SK-MEL-5 (cell line): ENCODE data around the gene PPP3CA. TPM values are rescaled to one million over a fixed set of nuclear protein-coding genes. Genes with fewer than 3 reads are reported as not detected.

Experiments used
- DNase-seq: peaks from one replicate; pipeline ENCODE4 v3.0.0-alpha.2; 2016; ENCODE audit warnings: low read depth, low spot score
- in situ Hi-C: cut with HindIII; loops from 2 replicates; pipeline ENCODE4 v1.10.0; 2016; ENCODE audit warnings: low sequenced_read_pairs, high pct_unique_total_duplicates, low pct_unique_long_range_greater_than_20kb
- total RNA-seq: library from RNA; depleted of rRNA; stranded (reverse); fragments of >200 nt; shearing (Covaris generic); gene quantifications from 2 replicates; pipeline ENCODE4 v1.2.3, GENCODE V29; 2014

The PPP3CA gene
- total RNA-seq, 1 experiment from 2014 or later: 9.7 TPM

DNA sequence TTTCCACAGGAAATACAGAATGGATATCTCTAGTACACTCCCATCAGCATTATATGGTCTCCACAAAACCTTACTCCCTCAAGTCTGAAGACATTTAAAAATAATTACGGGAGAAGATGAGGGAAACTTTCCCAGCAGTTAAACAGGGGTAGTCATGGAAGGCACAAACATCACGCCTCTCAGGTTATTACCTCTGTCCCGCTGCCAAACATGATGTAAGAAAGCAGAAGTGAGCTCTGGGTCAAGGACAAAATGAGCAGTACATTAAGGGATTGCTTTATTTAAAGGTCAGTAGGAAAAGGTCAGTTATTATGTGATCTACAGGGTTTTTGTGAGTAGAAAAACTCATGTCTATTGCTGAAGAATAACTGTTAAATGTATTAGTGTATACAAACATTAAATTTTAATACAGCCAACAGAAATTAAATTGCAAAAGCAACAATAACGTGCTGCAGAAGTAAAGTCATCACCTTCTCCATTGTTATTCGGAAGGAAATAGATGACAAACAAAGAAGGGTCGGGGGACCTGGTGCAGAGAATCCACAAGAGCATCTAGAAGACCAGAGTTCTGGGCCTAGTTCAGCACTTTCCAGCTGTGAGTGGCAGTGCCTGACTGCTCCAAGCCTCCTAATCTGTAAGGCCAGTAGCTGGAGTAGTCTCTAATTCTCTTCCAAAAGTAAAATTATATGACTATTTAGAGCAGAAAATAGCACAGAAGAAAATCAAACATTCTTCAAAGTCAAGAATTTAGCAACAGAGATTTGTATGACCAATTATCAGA is 171.2 kb downstream of the PPP3CA start:
- no peak for DNase-seq
- in situ Hi-C loops: no loop called here

DNA sequence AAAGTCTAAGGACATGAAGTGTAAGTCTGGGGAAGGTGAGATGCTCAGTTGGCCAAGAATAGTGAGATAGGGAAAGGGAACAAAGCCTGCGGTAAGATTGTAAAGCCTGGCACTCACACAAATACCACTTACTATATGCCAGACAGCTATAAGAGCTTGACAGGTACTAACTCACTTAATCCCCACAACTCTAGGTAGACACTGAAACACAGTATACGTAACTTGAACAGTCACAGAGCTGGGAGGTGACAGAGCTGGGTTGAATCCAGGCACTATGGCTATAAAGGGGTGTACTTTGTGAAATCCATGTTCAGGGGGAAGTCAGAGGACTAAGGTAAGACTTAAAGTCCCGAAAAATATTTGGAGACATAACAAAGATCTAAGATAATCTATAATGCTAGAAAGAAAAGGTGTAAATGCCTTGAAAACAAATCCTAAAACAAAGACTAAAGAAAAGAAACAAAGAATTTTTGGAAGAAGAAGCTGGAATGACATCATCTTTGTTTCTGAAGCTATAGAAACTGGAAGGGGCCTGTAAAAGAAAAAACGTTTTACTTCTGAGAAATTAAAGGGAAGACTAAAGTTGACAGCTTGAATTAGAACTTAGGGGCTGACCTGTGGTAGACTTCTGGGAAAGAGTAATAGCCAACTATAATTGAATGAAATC is 172.5 kb downstream of the PPP3CA start:
- DNase-seq: no peak
- in situ Hi-C loops: no loop called here

DNA sequence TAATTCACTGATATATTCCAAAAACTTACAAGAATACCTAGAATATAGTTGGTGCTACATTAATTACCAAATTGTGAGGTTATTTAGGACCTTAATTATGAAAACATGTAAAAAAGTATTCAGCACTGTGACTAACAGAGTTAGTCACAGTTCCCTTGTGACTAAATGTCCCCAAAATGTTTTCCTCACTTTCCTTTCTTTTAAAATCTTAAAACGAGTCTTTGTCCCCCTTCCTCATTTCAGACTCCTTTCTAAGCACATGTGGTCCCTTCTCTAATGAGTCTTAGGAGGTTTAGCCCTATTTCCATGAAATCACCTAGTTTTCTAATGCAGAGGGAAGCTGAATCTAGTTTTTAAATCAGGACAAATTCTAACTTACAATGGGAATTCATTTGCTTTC is 175.0 kb downstream of the PPP3CA start:
- in situ Hi-C loops: no loop called here
- DNase-seq: no peak

DNA sequence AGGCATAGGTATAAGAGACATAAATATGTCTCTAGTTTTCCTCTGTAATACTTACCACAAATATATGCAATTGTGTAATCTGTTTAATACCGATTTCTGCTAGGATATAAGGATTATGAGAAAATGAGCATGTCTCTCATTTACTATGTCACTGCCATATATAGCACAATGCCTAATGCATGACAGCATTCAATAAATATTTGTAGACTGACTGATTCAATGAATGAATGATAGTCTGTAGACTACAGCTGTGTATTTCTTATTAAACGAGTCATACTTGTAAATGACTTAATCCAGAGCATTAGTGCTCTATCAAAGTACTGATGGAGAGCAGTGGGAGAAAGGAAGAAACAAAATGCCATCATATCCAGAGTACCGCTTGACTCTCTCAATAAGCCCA is 175.6 kb downstream of the PPP3CA start:
- no peak for DNase-seq
- in situ Hi-C loops: no loop called here

DNA sequence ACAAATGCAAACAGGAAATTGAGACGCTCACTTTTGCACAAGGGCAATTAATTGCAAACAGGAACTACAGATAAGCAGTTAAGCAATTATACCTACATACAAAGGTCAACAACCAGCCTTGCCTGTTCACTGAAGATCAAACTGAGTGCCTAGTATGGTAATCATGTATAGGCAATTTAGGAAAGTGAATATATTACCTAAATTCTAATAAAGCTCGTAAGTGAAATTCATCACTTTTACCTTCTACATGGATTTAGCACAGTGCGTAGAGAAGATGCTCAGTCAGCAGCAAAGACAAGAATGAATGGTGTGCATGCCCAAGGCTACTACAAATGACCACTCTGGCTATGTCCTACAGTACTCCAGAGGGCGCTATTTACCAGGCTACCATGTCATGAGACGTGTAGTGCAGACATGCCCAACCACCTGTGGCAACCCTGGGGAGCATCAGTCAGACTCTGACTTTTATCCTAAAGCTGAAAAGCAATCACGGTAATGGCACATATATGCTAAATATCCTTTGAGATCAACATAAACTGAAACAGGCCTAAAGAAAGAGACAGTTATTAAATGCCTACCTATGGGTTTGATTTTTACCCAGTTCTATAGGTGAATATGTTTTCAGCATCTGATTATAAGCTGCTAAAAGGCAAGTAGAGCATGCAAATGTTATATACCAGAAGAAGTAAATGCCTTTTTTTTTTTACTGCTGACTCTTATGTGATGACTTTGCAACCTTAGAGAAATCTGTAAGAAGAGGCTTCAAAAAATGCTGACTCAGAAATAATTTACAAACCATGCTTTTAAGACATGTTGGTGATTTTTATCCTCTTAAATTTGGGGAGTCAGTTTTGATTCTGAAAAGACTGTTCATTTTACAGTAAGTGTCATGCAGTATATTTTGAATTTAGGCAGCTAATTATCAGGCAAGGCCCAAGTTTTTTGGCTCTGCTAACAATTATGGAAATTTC is 178.0 kb downstream of the PPP3CA start:
- DNase-seq: peak; percentile 86
- in situ Hi-C loops: no loop called here

DNA sequence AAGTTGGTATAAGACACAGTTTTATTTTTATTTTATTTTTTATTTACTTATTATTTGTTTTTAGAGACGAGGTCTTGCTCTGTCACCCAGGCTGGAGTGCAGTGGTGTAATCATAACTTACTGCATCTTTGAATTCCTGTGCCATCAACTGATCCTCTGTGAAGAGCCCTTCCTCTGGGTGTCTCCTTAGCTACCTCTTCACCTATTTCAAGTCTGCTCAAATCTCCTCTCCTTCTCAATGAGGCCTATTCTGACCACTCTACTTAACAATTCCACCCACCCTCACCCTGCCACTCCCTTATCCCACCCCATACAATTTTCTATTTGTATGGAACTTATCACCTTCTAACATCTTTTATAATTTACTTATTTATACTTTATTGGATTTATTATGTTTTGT is 183.4 kb downstream of the PPP3CA start:
- in situ Hi-C loops: no loop called here
- no peak for DNase-seq

DNA sequence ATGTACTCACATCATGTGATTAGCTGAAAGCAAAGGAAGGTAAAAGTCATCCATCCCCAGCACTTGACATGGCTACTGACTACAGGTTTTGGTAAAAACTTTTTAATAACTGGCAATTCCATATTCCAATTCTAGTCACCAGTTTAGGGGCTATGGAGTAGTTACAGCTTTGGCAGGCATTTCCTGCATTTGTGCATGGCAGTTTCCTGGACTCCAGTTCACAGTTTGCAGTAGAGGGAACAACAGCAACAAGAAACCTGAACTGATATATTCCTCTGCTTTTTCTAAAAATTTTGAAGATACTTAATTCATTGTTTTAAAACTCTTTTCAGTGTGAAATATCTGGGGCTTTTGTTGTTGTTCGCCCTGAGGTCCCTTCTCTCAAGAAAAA is 184.3 kb downstream of the PPP3CA start:
- no peak for DNase-seq
- in situ Hi-C loops: no loop called here

DNA sequence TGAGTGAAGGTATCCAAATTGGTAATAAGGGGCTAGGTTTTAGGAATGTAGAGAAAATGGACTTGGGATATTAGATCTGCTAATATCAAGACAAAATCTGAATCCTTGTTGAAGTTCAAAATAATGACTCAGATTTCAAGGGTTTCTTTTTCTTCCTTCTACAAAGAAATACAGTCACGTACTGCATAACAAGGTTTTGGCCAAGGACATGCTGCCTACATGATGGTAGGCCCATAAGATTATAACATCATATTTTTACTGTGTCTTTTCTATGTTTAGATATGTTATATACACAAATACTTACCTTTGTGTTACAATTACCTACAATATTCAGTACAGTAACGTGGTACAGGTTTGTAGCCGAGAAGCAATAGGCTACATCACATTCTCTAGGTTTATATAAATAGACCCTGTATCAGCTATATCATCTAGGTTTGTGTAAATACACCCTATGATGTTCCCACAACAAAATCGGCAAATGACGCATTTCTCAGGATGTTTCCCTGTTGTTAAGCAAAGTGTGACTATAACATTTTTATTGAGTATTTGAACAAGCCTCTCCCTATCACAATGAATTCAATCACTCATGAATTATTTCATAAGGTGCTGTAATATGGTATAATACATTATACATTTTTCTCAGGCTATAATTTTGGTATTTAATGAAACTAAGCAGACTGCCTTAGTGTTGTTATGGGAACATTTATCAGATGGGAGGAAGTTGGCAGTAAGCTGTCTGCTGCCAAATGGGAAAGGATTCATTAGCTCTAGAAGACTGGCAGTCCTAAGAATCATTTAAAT is 186.3 kb downstream of the PPP3CA start:
- no peak for DNase-seq
- in situ Hi-C loops: no loop called here

DNA sequence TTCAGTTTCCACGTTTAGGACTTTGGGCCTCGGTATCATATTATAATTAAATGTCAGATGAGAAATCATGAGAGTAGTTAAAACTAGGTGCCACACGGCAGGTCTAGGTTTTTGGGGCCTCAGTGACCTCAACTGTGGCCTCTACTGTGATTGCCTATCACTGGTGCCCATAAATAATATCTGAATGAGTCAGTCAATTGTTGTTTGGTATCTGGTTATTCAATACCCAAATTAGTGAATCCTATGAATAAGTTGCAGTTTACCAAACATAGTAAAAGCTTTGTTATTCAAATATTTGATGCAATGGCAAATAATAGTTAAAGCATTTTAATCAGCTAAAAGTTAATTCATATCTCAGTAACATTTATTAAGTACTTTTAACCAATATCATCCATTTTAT is 188.8 kb downstream of the PPP3CA start:
- no peak for DNase-seq

DNA sequence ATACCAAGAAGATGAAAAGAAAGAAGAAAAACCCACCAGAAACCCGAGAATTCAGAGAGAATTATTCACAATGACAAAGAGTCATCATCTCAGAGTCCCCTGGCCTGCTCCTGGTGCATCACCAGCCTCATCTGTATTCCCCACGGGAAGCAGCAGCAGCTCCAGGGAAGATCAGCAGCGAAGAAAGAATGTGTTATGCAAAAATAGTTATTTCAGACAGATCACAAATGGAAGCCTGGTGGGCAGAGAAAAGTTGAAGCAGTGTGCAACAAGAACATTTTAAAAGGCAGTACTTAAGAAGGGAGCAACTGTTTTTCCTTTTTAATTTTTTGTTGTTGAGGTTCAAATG is 189.2 kb downstream of the PPP3CA start:
- peak; percentile 14 for DNase-seq
- in situ Hi-C loops: no loop called here

More for the DNA sequence above, 188.8 kb downstream of the PPP3CA start:
- in situ Hi-C loops: no loop called here

DNA sequence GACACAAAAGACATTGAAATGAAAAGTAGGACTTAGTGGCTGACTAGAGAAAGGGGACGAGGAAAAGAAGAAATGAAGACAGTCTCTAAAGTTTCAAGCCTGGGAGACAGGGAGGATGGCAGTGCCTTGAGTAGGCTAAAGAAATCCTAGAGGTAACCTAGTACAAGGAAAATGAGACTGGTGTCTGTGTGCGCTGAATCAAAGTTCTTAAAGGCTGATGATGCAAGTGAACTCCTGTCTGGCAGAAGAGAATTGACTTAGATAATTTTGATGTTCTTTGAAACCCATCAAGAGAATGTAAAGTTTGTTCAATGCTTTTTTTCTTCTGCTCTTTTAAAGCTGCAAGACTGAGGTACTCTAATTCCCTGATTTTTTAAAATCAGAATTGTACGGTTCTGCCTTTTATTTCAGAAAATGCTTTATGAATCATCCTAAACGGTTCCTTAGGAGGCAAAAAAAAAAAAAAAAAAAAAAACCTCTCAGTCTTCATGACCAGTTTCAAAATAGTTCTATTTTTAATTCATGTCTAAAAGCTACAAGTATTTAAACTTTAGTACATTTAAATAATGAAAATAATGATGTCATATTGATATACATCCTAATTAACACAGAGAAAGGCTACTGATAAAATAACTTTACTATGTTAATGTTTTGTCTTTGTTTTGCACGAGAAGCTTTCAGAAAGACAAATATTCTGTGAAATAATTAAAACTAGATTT is 189.8 kb downstream of the PPP3CA start:
- in situ Hi-C loops: no loop called here
- DNase-seq: no peak

DNA sequence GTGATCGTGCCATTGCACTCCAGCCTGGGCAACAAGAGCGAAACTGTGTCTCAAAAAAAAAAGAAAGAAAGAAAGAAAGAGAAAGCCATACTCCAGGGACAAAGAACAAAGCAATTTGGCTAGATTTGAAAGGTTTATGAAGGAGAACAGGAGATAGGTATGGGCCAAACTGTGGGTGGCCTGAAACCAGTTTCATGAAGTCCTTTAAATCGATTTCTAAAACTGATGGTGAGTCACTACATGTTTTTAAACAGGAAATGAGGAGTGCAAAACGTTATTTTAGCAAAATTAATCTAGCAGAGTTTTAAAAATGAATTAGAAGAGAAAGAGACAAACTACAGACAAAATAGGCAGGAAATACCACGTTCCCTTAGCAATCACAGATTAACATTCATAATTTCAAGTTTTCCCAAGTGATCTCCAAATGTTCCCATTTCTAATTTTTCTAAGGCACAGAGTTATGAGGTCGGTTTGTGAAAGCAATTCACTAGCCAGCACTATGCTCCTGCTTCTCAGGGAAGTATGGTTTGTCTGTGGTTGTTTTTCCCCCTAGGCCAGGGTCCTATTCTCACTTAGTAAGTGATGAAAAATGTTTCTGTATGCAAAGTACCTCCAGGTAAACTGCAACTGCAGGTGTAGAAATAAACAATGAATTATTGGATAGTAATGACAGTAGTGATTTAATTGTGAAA is 190.6 kb downstream of the PPP3CA start:
- in situ Hi-C loops: no loop called here
- no peak for DNase-seq

DNA sequence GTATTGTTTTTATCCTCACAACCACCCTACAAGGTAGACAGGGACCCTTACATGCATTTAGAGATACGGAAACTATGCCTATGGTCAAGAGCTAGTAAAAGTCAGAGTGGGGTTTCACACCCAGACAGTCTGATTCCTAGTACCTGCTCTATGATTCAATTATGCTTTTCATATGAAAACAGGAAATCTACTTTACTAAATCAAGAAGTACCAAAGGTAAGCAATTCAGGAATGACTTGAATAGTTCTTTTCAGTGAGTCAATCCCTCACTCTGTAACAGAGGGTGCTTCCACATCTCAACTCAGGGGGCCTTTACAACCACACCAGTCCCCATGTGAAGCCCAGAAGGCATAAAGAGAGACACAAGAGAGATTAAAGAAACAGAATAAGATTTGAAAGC is 191.4 kb downstream of the PPP3CA start:
- DNase-seq: no peak
- in situ Hi-C loops: no loop called here

DNA sequence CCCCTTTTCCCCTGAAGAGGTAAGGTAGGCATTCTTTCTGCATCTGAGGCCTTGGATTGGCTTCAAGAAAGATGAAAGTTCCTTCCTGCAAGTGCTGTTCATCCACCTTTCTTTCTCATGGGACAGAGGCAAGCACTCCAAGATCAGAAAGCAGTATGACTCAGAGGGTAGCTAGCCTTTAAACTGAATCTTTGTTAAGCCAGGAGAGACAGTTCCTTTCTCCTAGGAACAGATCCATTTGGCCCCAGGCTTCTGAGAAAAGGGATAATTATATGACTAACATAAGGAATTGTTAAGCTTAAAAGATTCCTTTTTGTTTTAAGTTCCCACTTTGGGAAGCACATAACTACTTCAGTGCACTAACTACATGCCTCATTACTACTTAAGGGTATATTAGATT is 192.0 kb downstream of the PPP3CA start:
- peak; percentile 83 for DNase-seq
- in situ Hi-C loops: no loop called here

DNA sequence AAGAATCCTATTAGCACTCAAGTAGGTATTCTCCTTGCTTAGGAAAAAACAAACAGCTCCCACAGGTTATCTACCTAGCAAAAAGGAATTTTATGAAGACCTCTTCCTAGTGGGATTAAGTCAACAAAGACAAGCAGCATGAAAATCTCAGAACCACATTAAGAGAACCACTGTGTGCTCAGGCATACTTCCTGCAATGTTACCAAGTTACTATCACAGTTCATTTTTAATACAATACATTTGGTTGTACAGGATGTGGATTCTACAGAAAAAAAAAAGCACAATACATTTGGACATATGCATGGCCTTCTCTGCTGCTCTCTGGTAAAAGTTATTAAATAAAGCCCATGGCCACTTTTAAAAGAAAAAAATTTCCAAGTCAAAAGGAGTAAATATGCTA is 193.7 kb downstream of the PPP3CA start:
- in situ Hi-C loops: no loop called here
- no peak for DNase-seq

DNA sequence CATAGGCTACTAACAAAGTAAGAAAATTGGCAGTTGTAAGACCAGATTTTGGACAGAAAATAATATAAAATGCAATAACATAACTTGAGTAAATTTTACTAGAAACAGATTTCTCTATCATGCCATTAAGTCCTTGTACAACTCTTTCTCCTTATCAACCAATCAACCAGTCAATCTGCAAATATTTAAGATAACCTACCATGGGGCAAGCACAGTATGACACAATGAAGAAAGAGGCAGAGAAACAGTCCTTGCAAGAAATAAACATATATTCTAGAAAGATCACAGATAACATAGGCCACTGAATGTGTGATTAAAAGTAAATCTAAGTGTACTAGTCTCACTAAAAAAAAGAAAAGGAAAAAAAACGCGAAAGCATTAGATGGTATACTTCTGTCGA is 194.8 kb downstream of the PPP3CA start:
- in situ Hi-C loops: no loop called here
- no peak for DNase-seq

DNA sequence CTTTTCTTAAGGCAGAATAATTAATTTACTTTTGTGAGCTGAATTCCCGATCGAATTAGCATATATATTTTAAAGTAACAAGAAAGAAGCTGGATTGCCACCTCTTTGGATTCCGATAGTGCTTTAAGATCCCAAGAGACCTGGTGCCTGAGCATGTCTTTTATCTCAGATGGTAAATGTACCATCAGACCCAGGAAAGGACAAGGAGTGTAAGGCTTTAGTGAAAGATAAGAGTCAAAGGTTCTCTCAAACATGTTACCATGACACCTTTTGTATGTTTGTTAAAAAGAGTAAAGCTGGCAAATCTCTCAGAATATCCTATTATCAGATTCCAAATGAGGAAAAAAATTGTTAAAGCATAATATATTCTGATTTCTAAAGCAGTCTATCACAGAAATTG is 198.8 kb downstream of the PPP3CA start:
- in situ Hi-C loops: no loop called here
- no peak for DNase-seq
